NCI-H446 treated with DMSO at 0.1 percent for 48 hours (cell line): Measurements from ENCODE around the gene PEMT.
"Not testable (repeated sequence)": the region's sequence is repeated elsewhere in the genome, so short reads cannot be mapped to it uniquely, and the experiment has no call there.

ENCODE experiments used
- DNase-seq: peaks from one replicate; lab custom pipeline; 2025; lab: John Stamatoyannopoulos, UW

The PEMT gene

DNA sequence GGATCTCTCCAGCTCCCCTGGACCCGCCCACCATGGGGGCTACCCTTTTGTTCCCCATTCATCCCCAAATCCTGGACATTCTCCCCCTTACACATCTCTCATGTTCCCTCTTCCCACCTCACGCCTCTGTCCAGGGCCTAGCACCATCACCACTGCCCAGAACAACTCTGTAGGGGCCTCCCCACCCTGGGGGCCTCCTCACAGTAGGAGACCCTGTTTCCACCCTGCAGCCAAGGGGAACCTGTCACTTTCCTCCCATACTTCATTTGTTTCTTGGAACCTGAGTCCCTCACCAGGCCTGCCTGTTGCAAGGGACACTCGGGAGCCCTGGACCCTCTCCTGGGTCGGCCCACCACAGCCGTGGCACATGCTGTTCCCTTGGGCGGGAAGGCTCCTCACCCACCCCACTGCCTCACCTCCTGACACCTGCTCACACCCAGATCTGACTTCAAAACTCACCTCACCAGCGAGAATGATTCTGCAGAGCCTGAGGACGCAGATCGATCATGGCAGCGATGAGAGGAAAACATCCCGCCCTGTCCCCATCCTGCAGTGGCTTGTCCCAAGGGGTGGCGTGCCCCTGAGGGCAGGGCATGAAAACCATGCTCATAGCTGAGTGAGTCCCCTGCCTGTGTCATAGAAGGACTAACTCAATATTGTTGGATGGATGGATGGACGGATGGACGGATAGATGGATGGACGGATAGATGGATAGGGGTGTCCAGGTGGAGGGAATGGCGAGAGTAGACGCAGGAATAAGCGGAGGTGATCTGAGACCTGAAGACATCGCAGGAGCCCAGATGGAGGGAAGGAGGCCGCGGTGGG, 88.6 kb downstream of the PEMT start:
- DNase-seq = no peak

DNA sequence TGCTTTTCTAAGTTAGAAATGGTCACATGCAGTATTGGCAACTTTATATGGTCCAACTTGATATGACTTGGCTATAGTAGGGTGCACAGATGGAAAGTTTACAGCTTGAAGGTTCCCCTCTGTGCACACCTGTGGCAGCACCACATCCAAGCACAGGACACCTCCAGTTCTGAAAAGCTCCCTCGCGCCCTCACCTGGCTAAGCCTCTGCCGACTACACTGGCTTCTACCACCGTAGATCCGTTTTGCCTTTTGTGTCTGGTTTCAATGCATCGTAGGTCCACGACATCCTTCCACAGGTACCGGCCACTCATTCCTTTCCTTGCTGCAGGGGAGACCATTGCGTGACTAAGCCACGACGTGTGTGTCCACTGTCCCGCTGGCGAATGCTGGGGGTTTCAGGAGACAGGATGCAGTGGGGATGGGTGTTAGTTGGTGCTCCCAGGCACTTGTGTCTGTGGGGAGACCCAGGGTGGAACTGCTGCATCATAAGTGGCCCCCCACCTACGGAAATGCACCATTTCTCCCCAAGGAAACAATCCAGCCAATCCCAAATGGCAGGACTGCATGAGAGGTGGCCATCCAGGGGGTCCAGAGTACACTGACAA, 90.4 kb downstream of the PEMT start:
- no peak for DNase-seq

DNA sequence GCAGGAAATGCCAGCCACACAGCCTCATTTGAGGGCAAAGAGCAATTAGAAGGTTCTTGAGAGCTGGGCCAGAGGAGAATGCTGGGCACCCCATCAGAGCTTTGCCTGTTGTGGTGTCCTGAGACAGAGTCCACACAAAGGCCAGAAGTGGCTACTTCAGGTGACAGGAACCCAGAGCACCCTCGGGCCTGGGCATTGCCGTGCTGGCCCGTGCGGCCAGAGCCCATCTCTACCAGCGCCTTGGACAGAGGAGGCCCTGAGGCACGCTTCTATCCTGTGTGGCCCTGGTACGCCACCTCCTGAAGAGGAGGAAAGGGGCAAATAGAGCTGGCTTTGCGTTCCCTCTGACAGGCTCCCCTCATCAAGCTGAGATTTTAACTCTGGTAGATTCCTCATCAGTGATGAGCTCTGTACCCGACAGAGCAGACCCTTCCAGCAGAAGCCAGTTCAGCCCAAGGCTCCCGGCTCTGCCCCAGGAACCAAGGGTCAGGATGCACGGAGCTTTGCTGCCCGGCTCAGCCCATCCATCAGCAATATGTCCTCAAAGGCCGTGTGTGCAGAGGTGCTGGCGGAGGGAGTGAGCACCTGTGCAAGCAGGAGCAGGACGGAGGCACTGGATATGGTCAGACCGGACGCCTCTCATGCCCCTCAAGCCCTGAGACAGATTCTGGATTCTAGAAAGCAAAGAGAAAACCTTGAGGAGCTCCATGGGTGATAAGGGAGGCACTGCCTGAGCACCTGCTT, 91.9 kb downstream of the PEMT start:
- DNase-seq = no peak

GRCh38 chr17:17498606-17499301, 92.8 kb downstream of the PEMT start:
- no peak for DNase-seq

DNA sequence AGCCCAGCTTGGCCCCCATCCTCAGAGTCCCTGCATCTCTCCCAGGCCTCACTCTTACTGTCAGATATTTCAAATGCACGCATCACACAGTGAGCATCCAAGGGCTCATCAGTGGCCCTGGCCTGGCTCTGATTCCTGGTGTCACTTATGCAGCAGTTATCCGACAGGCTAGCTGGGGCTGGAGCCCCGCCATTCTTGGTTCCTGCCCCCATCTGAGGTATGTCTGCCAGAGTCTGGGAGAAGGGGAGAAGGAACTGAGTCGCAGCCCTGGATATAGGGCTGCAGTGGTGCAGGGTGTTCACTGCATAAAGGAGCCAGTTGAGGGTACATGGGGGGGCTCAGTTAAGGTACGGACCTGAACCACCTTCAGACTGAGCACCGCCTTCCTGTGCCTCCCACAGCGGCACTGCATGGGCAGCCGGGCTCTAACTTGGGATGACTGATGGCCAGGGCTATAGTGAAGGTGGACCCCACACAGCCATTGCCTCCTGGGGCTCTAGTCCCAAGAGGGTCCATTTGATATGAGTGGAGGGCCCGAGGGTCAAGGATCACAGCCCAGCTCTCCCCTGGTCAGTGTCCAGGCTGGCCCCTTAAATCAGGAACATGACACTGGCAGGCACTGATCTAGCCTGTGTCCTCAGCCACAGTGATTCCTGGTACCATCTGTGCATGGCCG, 93.5 kb downstream of the PEMT start:
- no peak for DNase-seq

- no peak for DNase-seq
Observed at GRCh38 chr17:17497065-17497844, 94.3 kb downstream of the PEMT start.

GRCh38 chr17:17496189-17497064, 95.1 kb downstream of the PEMT start, which contains the start of gene RASD1:
Gene RASD1, minus strand, starts transcription at chr17:17496395. Its CDS starts 214 bp downstream, at chr17:17496181.
- no peak for DNase-seq

DNA sequence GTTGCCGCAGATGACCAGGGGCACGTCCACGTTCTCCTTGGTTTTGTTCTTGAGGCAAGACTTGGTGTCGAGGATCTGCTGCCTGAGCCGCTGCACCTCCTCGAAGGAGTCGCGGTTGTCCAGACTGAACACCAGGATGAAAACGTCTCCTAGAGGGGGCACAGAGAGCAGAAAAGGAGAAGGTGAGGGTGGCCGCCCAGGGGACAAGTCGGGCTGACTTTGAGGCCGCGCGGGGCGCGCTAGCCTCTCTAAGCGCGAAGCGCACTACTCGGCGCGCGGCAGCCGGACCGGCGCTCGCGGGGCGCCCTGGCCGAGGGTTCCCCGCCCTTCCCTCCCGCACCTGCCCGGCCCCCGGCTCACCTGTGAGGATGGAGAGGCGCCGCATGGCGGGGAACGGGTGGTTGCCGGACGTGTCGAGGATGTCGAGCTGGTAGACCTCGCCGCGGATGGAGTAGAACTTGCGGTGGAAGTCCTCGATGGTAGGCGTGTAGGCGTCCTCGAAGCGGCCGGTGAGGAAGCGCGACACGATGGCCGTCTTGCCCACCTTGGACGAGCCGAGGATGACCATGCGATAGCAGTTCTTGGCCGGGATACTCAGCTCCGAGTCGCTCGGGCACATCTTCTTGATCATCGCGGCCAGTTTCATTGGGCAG, 95.8 kb downstream of the PEMT start:
- no peak for DNase-seq

DNA sequence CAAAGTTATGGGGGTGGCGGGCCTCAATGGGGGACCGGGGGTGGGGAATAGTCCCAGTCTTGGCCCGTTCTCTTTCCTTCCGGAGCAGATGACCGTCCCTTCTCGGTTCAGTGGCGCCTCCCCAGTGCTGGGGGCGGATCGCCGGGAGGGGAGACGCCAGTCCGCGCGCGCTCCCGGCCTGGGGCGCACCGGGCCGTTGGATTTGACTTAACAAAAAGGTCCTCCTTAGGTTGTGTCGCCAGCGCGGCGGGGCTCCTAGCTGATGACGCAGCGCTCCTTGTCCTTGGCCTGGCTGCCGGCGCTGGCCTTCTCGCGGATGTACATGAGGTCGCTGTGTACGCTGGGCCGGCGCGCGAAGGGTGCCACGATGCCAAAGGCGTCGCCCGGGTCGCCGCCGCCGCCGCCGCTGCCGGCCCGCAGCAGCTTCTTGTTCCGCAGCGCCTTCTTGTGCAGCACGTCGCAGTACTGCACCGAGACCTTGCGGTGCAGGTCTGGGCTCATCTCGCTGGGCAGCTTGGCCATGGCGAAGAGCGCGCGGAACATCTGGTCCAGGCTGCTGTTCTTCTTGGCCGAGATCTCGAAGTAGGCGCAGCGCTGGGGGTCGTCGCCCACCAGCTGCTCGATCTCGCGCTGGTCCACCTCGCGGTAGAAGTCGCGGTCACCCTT, 96.5 kb downstream of the PEMT start:
- no peak for DNase-seq

GRCh38 chr17:17494499-17494869, 97.0 kb downstream of the PEMT start:
- DNase-seq = no peak

DNA sequence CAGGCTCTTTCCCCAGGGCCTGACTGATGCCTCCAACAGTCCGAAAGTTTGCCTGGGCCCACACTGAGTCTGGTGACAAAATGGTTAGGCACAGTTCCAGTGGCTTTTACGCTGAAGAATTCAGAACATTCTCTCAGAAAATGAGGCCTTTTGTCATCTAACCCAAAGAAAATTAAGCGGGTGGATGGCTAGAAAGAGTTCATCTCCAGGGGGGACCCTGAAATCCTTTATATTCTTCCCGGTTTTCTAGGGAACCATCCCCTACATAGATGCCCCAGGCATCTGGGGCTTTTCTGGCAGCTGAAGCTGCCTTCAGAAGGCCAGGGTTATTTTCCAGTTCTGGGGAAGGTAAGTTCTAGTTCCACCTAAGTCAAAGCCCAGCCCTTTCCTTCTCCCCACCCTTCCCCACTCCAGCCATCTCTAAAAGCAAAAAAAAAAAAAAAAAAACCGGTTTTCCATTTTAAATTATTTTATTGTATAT, 97.5 kb downstream of the PEMT start:
- DNase-seq = no peak

DNA sequence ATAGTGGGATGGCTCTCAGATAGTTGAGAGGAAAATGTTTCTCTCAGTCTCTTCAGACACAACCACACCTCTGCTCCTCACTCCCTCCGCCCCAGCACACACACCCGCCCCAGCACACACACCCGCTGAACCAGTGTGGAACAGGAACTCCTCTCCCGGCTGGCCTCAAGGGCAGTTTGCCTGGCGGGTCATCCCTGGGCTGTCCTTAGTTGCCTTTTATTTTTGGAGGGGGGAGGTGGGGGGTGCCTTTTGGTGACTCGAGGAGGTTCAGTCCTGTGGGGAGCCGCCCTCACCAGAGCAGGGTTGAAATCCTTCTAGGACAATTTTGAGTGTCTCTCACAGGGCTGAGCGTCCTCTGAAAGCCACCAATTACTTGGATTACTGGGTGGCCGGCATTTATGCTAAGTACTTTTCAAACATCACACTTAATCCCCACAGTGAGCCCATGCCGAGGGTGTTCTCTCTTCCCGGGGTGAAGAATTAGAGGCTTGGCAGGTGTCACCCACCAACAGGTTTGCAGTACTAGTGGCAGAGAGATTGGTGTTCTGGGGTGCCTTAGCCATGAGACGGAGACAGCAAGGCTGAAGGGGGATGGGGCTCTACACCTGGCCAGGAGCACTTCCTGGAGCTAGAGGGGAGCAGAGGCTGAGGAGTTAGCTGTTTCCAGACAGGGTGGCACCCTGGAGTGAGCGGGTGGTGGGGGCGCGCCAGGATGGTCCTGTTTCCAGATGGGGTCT, 98.1 kb downstream of the PEMT start:
- no peak for DNase-seq

GRCh38 chr17:17492571-17492970, 98.9 kb downstream of the PEMT start:
- no peak for DNase-seq

- DNase-seq = no peak
Observed at GRCh38 chr17:17492085-17492484, 99.4 kb downstream of the PEMT start.

- DNase-seq = no peak
Observed at GRCh38 chr17:17491546-17491988, 99.9 kb downstream of the PEMT start.

DNA sequence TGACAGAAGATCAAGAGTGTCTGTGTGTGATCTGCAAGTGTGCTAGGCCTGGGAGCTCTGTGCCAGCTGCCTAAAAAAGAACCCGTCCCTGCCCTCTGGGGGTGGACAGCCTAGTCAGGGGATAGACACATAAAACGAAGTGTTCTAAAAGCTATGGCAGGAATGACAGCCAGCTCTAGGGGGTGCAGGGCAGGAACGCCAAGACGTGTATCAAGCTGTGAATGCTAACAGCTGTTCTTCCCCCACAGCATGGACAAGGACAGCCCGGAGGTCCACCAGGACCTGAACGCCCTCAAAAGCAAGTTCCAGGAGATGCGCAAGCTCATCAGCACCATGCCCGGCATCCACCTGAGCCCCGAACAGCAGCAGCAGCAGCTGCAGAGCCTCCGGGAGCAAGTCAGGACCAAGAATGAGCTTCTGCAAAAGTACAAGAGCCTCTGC, 100.5 kb downstream of the PEMT start:
- no peak for DNase-seq

DNA sequence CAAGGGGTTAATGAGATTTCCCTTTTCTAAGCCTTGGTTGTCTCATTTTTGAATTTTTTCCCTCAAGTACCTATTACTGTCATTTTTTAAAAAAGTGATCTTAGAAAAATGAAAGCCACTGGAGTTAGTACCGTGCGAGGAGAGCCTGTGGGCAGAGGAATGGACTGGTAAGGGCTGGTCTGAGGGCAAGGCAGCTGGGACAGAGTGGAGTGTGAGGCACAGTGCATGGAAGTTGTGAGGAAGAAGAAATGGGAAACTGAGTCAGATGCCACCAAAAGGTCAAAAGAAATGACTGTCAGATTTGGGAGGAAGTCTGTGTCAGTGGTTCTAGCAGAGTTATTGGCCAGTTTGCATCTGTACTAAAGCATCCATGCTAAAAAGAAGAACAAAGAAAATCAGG, 103.5 kb downstream of the PEMT start:
- no peak for DNase-seq

DNA sequence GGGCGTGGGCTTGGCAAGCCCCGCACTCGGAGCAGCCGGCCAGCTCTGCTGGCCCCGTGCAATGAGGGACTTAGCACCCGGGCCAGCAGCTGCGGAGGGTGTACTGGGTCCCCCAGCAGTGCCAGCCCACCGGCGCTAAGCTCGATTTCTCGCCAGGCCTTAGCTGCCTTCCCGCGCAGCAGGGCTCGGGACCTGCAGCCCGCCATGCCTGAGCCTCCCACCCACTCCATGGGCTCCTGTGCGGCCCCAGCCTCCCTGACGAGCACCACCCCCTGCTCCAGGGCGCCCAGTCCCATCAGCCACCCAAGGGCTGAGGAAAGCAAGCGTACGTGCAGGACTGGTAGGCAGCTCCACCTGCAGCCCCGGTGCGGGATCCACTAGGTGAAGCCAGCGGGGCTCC, 105.1 kb downstream of the PEMT start:
- DNase-seq = not testable (repeated sequence)
